ENCODE data around the gene EIF5B. TPM values are rescaled to one million over a fixed set of nuclear protein-coding genes. Genes with fewer than 3 reads are reported as not detected.

The EIF5B gene
- total RNA-seq, 4 donors from 2014 or later, result 23.6 to 40.4 (median 30.7) TPM

- Histone ChIP-seq H3K9me3 (no peaks in the 10 kb centered on the region), H3K4me3 (no peak overlapping the region), H3K4me1 (no peaks in the 10 kb centered on the region), H3K27ac (no peak overlapping the region), H3K36me3 (peaks cover 0 to 77% (median 0%) of the 10 kb centered on the region in 3 donors), H3K27me3 (no peaks in the 10 kb centered on the region)
- no peak for TF ChIP-seq POLR2A (IDR thresholded peaks at IDR 0.05)
- TF ChIP-seq CTCF (IDR thresholded peaks at IDR 0.05), result no peak
- DNase-seq, result no peak
These were observed 82.8 kb downstream of the EIF5B start for GRCh38 chr2:99420031-99420430.

- no peaks in the 10 kb centered on the region for H3K27me3 ChIP-seq
- TF ChIP-seq POLR2A (IDR thresholded peaks at IDR 0.05), result no peak
- no peak for TF ChIP-seq CTCF (IDR thresholded peaks at IDR 0.05)
- no peak for DNase-seq
- H3K4me1 ChIP-seq, result no peaks in the 10 kb centered on the region
- H3K27ac ChIP-seq, result no peak overlapping the region
- H3K36me3 ChIP-seq, result peaks cover 0 to 78% (median 0%) of the 10 kb centered on the region in 3 donors
- H3K9me3 ChIP-seq, result no peaks in the 10 kb centered on the region
- no peak overlapping the region for H3K4me3 ChIP-seq
These were observed 83.6 kb downstream of the EIF5B start for GRCh38 chr2:99420751-99421299.

- H3K27ac ChIP-seq, result no peak overlapping the region
- TF ChIP-seq POLR2A (IDR thresholded peaks at IDR 0.05) (no peak), CTCF (IDR thresholded peaks at IDR 0.05) (no peak)
- H3K27me3 ChIP-seq, result no peaks in the 10 kb centered on the region
- no peaks in the 10 kb centered on the region for H3K4me1 ChIP-seq
- no peak overlapping the region for H3K4me3 ChIP-seq
- no peak for DNase-seq
- peaks cover 0 to 81% (median 0%) of the 10 kb centered on the region in 3 donors for H3K36me3 ChIP-seq
- no peaks in the 10 kb centered on the region for H3K9me3 ChIP-seq
These were observed 84.3 kb downstream of the EIF5B start for GRCh38 chr2:99421469-99421868.

- Histone ChIP-seq H3K4me1 (no peaks in the 10 kb centered on the region), H3K36me3 (peaks cover 0 to 84% (median 0%) of the 10 kb centered on the region in 3 donors)
These were observed 85.4 kb downstream of the EIF5B start for GRCh38 chr2:99422599-99422998.

GRCh38 chr2:99424371-99424770, 87.2 kb downstream of the EIF5B start:
- TF ChIP-seq CTCF (IDR thresholded peaks at IDR 0.05) (no peak), POLR2A (IDR thresholded peaks at IDR 0.05) (no peak)
- DNase-seq, result no peak
- Histone ChIP-seq H3K27me3 (no peaks in the 10 kb centered on the region), H3K27ac (no peak overlapping the region), H3K4me1 (no peaks in the 10 kb centered on the region), H3K4me3 (no peak overlapping the region), H3K36me3 (peaks cover 0 to 91% (median 0%) of the 10 kb centered on the region in 3 donors), H3K9me3 (no peaks in the 10 kb centered on the region)

More at GRCh38 chr2:99422599-99422998, 85.4 kb downstream of the EIF5B start:
- DNase-seq, result no peak
- Histone ChIP-seq H3K27ac (no peak overlapping the region), H3K9me3 (no peaks in the 10 kb centered on the region), H3K4me3 (no peak overlapping the region), H3K27me3 (no peaks in the 10 kb centered on the region)
- TF ChIP-seq CTCF (IDR thresholded peaks at IDR 0.05) (no peak), POLR2A (IDR thresholded peaks at IDR 0.05) (no peak)

- no peak overlapping the region for H3K4me3 ChIP-seq
- no peak for DNase-seq
- TF ChIP-seq CTCF (IDR thresholded peaks at IDR 0.05), result no peak
- no peak for TF ChIP-seq POLR2A (IDR thresholded peaks at IDR 0.05)
- peaks cover 0 to 91% (median 0%) of the 10 kb centered on the region in 3 donors for H3K36me3 ChIP-seq
- H3K27ac ChIP-seq, result no peak overlapping the region
- H3K4me1 ChIP-seq, result no peaks in the 10 kb centered on the region
- H3K9me3 ChIP-seq, result no peaks in the 10 kb centered on the region
- H3K27me3 ChIP-seq, result no peaks in the 10 kb centered on the region
These were observed 87.8 kb downstream of the EIF5B start for GRCh38 chr2:99425022-99425421.
